Transverse colon (tissue), 4 donors: ENCODE results near the gene ECHDC3. TPM values are rescaled to one million over a fixed set of nuclear protein-coding genes. Genes with fewer than 3 reads are reported as not detected.
A peak's percentile ranks its signal among the peaks of the same experiment; 100 is the strongest.

ENCODE experiments used
- DNase-seq: peaks from one replicate; pipeline ENCODE4 v3.0.0-alpha.2; 2019
- H3K27ac ChIP-seq, 4 donors: fragments of 200-600 bp; sonication (generic); 2 replicates each; pipeline ENCODE4 v1.5.1; 2016 to 2018; ENCODE audit warnings: inconsistent platforms in 4 of 4
- H3K27me3 ChIP-seq: fragments of 200-600 bp; sonication (generic); 2 replicates; pipeline ENCODE4 v1.5.1; 2017; ENCODE audit warnings: inconsistent platforms
- H3K36me3 ChIP-seq, 4 donors: fragments of 200-600 bp; sonication (generic); 2 replicates each; pipeline ENCODE4 v1.5.1; 2017 to 2019; ENCODE audit warnings: inconsistent platforms in 4 of 4
- H3K4me1 ChIP-seq, 4 donors: fragments of 200-600 bp; sonication (generic); 2 replicates each; pipeline ENCODE4 v1.5.1; 2017 to 2020; ENCODE audit warnings: inconsistent platforms in 4 of 4
- H3K4me3 ChIP-seq, 4 donors: fragments of 200-600 bp; sonication (generic); 1 replicate in 1 of 4; 2 replicates in 3 of 4; pipeline versions ENCODE4 v1.5.1 to v1.6.1; 2017 to 2019; ENCODE audit warnings: inconsistent platforms in 4 of 4
- H3K9me3 ChIP-seq, 2 donors: fragments of 200-600 bp; sonication (generic); 2 replicates each; pipeline ENCODE4 v1.5.1; 2017 to 2019; ENCODE audit warnings: inconsistent platforms in 2 of 2
- EP300 ChIP-seq: sonication (generic); formaldehyde crosslinking; IDR thresholded peaks from one replicate; pipeline ENCODE4 v1.6.1; 2017; ENCODE audit warnings: antibody characterized with exemption, low read depth
- POLR2A ChIP-seq: fragments of 450-650 bp; IDR thresholded peaks from one replicate; pipeline ENCODE4 v1.6.1; 2016; ENCODE audit warnings: antibody characterized with exemption, mild to moderate bottlenecking, moderate library complexity
- POLR2AphosphoS5 ChIP-seq, 3 donors: sonication (generic); formaldehyde crosslinking; IDR thresholded peaks; one replicate each; pipeline ENCODE4 v1.6.1; 2016; ENCODE audit warnings: antibody characterized with exemption in 3 of 3
- WGBS, 2 donors: methylation state at CpG; one replicate each; pipeline ENCODE4 v1.1.5; 2018; ENCODE audit warnings: low coverage in 1 of 2; 5-methylcytosine and 5-hydroxymethylcytosine counted together
- in situ Hi-C, 4 donors: fragments of 200-750 bp; cut with MboI; loops; one replicate each; pipeline versions ENCODE4 v1.15.0 to v1.15.1; 2017; ENCODE audit warnings: low sequenced_read_pairs in 3 of 4, low pct_ligation_motif_present in 1 of 4, low pct_unique_long_range_greater_than_20kb in 1 of 4
- intact Hi-C: fragments of 100-400 bp; cut with DNase I; formaldehyde crosslinking; loops from one replicate; pipeline ENCODE4 v1.15.1; 2023; ENCODE audit warnings: low total_unique reads
- total RNA-seq, 4 donors: library from RNA; depleted of rRNA; stranded (reverse); fragments of >200 nt; gene quantifications; one replicate each; pipeline ENCODE4 v1.1.0, GENCODE V29; 2016
- TF ChIP-seq, protein P1 (sequence below), 5 experiments: fragments of 200-600 bp in 3 of 5; fragments of 450-650 bp in 2 of 5; sonication (generic) in 3 of 5; IDR thresholded peaks; 1 replicate in 2 of 5; 2 replicates in 3 of 5; pipeline ENCODE4 v1.5.1; 2016 to 2017; ENCODE audit warnings: antibody characterized with exemption in 5 of 5, inconsistent platforms in 3 of 5, mild to moderate bottlenecking in 2 of 5, moderate library complexity in 1 of 5

Gene ECHDC3
- total RNA-seq, 4 donors from 2014 or later: 0.75 to 5.7 (median 4.0) TPM

DNA sequence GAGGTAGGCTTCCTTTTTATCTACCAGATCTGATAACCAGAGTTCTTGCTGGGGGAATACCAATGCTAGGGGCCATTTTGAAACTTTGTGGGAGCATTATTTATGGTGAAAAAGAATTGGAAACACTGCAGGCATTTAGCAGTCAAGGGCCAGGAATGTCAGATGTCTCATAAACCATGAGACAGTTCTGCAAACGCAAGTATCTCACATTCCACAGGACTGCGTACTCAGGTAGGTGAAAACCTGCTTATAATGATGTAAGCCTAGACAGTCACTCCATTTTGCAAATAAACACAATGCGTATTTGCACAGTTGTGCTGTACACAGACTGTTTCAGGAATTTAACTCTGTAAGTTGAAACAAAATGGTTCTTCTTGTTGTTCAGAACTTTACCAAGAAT lies 33.9 kb downstream of the ECHDC3 start:
- Histone ChIP-seq H3K36me3 (no peaks in the 10 kb centered on the region), H3K4me3 (no peak overlapping the region), H3K4me1 (no peaks in the 10 kb centered on the region), H3K27ac (no peak overlapping the region), H3K27me3 (no peaks in the 10 kb centered on the region), H3K9me3 (no peaks in the 10 kb centered on the region)
- DNase-seq: no peak
- intact Hi-C loops (no loop called here), in situ Hi-C loops (loop anchor here in 1 of 4 donors (25.0 kb wide), 1 partner anchor 211 kb away; no protein-coding TSS in a partner anchor)
- TF ChIP-seq, protein P1, sequence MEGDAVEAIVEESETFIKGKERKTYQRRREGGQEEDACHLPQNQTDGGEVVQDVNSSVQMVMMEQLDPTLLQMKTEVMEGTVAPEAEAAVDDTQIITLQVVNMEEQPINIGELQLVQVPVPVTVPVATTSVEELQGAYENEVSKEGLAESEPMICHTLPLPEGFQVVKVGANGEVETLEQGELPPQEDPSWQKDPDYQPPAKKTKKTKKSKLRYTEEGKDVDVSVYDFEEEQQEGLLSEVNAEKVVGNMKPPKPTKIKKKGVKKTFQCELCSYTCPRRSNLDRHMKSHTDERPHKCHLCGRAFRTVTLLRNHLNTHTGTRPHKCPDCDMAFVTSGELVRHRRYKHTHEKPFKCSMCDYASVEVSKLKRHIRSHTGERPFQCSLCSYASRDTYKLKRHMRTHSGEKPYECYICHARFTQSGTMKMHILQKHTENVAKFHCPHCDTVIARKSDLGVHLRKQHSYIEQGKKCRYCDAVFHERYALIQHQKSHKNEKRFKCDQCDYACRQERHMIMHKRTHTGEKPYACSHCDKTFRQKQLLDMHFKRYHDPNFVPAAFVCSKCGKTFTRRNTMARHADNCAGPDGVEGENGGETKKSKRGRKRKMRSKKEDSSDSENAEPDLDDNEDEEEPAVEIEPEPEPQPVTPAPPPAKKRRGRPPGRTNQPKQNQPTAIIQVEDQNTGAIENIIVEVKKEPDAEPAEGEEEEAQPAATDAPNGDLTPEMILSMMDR (IDR thresholded peaks at IDR 0.05): no peak
- TF ChIP-seq EP300: no peak
- TF ChIP-seq POLR2A: no peak
- no peak for TF ChIP-seq POLR2AphosphoS5 (IDR thresholded peaks at IDR 0.05)
- WGBS, 2 donors: 80% methylated on average over 1 to 3 of the region's 3 CpGs

GRCh38 chr10:11781114-11781513 lies 38.9 kb downstream of the ECHDC3 start:
- H3K9me3 ChIP-seq: no peaks in the 10 kb centered on the region
- H3K27me3 ChIP-seq: no peaks in the 10 kb centered on the region
- WGBS, 2 donors: 83% methylated on average over 3 of the region's 6 CpGs; no CpG with 5 or more reads in 1 of the 2 donors
- H3K36me3 ChIP-seq: no peaks in the 10 kb centered on the region
- intact Hi-C loops: no loop called here
- in situ Hi-C loops: loop anchor here in 2 of 4 donors (5.0 to 25.0 kb wide), 2 partner anchors 206 kb away; no protein-coding TSS in a partner anchor
- no peak for DNase-seq
- H3K4me3 ChIP-seq: no peak overlapping the region
- no peak overlapping the region for H3K27ac ChIP-seq
- no peaks in the 10 kb centered on the region for H3K4me1 ChIP-seq
- TF ChIP-seq POLR2AphosphoS5 (IDR thresholded peaks at IDR 0.05): no peak
- TF ChIP-seq POLR2A: no peak
- no peak for TF ChIP-seq EP300
- TF ChIP-seq, protein P1 (IDR thresholded peaks at IDR 0.05): no peak

- Histone ChIP-seq H3K27me3 (no peaks in the 10 kb centered on the region), H3K9me3 (no peaks in the 10 kb centered on the region), H3K4me1 (no peaks in the 10 kb centered on the region), H3K27ac (no peak overlapping the region), H3K4me3 (no peak overlapping the region), H3K36me3 (no peaks in the 10 kb centered on the region)
- in situ Hi-C loops (loop anchor here in 2 of 4 donors (5.0 to 25.0 kb wide), 2 partner anchors 204 kb away; no protein-coding TSS in a partner anchor), intact Hi-C loops (no loop called here)
- no peak for DNase-seq
- TF ChIP-seq POLR2AphosphoS5 (IDR thresholded peaks at IDR 0.05) (no peak), POLR2A (no peak), EP300 (no peak)
- TF ChIP-seq, protein P1 (IDR thresholded peaks at IDR 0.05): peak; percentile 63 to 75 (median 69)
- 41 to 69% methylated on average over 6 to 18 of the region's 18 CpGs for WGBS, 2 donors
These were observed 40.8 kb downstream of the ECHDC3 start for GRCh38 chr10:11782793-11783557.

GRCh38 chr10:11783558-11783865 lies 41.3 kb downstream of the ECHDC3 start:
- intact Hi-C loops (no loop called here), in situ Hi-C loops (loop anchor here in 2 of 4 donors (5.0 to 25.0 kb wide), 2 partner anchors 204 kb away; no protein-coding TSS in a partner anchor)

More at GRCh38 chr10:11783558-11783865, 41.3 kb downstream of the ECHDC3 start:
- Histone ChIP-seq H3K4me3 (no peak overlapping the region), H3K27me3 (no peaks in the 10 kb centered on the region), H3K4me1 (no peaks in the 10 kb centered on the region), H3K9me3 (no peaks in the 10 kb centered on the region), H3K36me3 (no peaks in the 10 kb centered on the region), H3K27ac (no peak overlapping the region)
- WGBS, 2 donors: 76 to 100% methylated on average over 2 to 7 of the region's 7 CpGs
- no peak for DNase-seq
- TF ChIP-seq POLR2AphosphoS5 (IDR thresholded peaks at IDR 0.05) (no peak), POLR2A (no peak), EP300 (no peak)
- TF ChIP-seq, protein P1 (IDR thresholded peaks at IDR 0.05): no peak
